HK-2 (cell line): ENCODE measurements around the gene SERINC4.
A peak's percentile ranks its signal among the peaks of the same experiment; 100 is the strongest.

Source experiments
- DNase-seq: peaks from one replicate; pipeline ENCODE4 v3.0.0-alpha.2; 2018; ENCODE audit not compliant: unreplicated experiment

SERINC4 gene

GRCh38 chr15:43796566-43796965, 3.5 kb downstream of the SERINC4 start:
- no peak for DNase-seq

GRCh38 chr15:43795997-43796396, 4.0 kb downstream of the SERINC4 start:
- no peak for DNase-seq

DNA sequence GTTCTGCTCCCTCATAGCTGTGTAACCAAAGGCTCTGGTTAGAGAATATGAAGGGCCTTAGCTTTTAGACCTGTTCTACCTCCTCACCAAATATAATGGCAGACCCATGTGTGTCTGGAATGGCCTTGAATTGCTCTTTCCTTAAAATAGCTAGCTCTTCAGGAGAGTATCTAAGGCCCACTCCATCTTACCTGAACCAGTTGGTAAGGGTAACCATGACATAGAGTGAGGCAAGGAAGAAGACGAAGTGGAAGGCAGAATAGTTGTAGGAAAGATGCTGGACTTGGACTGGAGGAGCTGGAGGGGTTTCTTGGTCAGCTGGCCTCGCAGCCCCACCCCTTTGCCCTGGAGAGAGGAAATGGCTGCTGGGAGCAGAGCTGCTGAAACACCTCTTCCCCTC, 4.8 kb downstream of the SERINC4 start:
- DNase-seq: no peak

DNA sequence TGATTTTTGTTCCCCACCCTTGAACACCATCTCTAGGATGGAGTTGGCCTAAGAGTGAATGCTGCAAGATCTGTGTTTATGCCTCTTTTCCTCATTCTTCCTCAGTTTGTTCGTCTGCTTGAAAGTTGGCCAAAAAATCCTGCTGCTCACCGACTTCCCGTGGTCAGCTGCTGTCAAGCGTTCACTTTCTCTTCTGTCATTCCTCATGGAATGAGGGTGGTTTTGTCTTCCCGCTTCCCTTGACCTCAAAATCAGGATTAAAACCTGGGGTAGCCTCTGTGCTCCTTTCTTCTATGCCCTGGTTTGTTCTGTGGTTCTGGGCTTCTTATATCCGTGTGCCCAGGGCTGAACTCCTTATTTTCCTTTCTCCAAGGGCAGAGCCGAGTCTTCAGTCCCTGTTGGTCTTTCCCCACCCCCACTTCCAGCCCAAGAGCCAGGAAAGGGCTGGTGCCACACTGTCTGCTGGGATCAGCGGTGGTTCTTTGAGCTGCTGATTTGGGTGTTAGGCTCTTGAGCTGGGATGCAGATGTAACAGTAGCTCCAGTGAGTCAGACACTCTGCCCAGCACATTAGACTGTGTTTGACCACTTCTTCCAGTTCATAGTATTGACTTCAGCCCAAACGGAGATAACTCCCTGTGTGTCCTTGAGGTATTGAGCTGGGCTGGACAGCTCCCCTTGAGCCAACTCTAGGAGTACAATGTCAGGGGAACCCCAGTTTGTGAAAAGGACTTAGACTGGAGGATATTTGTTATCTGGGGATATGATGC, 5.6 kb downstream of the SERINC4 start:
- DNase-seq: peak; percentile 38

DNA sequence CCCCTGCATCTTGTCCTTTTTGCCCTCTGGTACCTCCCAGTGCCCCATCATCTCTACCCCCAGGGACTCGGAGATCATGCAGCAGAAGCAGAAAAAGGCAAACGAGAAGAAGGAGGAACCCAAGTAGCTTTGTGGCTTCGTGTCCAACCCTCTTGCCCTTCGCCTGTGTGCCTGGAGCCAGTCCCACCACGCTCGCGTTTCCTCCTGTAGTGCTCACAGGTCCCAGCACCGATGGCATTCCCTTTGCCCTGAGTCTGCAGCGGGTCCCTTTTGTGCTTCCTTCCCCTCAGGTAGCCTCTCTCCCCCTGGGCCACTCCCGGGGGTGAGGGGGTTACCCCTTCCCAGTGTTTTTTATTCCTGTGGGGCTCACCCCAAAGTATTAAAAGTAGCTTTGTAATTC, 6.4 kb downstream of the SERINC4 start:
- no peak for DNase-seq

DNA sequence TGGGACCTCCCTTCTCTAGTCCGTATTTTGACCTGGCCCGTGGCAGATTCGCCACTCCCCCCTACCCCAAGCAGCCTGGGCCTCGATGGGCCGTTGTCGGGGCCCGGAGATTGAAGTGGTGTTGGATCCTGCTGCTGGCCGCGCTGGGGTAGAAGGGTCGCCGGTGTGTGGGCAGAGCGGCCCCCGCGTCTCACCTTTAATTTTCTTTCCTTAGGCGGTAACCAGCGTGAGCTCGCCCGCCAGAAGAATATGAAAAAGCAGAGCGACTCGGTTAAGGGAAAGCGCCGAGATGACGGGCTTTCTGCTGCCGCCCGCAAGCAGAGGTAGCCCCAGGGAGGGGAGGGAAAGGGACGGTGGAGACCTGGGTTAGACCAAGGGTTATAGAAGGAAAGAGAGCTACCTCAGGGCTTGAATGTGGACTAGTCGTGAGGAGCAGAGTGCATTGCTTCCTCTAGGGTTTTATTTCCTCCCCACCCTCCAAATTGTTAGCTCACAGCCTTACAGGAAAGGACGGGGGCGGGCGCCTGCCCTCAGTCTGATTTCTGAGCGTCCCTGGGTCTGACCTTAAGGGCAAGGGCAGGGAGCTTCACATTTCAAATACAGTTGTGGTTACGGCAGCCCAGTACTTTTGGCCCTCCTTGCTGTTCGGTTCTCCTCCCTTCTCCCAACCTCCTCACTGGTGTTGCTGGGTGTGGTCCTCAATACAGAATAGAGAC, 7.1 kb downstream of the SERINC4 start:
- no peak for DNase-seq

DNA sequence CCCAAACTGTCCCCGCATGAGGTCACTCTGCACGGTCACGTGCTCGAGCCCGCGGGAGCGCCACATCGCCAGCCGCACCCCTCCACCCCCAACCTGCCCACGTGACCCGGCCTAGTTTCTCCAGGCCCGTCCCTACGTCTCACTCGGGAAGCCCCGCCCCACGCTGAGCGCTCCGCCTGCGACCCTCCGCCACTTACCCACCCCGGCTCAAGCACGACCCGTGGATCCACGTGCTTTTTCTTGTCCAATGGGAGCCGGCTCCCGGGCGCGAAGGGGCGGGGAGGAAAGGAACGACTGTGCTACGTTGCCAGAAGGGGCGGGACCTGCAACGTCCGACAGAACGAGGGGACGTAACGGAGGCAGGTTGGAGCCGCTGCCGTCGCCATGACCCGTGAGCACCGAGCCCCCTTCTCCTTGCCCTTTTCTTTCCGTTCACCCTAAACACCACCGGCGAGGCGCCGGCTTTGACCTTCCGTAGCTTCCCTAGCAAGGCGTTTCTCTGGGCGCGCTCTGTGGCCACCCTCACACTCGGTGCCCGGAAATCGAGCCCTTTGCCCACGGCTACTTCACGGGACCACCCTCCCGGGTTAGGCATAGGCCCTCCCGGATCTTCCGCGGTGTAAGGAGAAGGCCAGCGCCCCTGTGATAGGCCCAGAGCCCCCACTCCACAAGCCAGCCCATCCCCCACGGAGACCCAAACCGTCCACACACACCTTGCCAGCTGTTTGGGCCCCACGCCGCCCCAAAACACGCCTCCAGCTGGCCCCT, 7.8 kb downstream of the SERINC4 start, which contains the start of gene SERF2:
SERF2 (plus strand) TSS at position 328 of the 768 bp plus-strand sequence; CDS start at position 385, 57 bp downstream.
- peak; percentile 98 for DNase-seq

DNA sequence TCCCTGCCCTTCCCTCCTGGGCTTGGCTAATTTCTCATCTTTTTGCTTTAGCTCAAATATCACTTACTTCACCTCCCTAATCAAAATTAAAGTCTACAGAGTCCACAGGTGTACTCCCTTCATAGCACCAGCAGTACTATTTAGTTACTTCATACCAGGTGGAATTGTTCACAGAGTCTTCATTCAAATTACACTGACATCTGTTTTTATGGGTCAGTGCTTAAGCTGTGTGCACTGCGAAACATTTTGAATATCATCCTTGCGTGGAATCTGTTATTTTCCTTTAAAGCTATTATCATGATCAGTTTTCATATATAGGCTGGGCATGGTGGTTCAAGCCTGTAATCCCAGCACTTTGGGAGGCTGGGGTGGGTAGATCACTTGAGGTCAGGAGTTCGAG, 10.6 kb downstream of the SERINC4 start:
- no peak for DNase-seq

GRCh38 chr15:43779016-43779415, 21.0 kb downstream of the SERINC4 start:
- DNase-seq: no peak

GRCh38 chr15:43777267-43777914, 22.6 kb downstream of the SERINC4 start:
- DNase-seq: peak; percentile 76

DNA sequence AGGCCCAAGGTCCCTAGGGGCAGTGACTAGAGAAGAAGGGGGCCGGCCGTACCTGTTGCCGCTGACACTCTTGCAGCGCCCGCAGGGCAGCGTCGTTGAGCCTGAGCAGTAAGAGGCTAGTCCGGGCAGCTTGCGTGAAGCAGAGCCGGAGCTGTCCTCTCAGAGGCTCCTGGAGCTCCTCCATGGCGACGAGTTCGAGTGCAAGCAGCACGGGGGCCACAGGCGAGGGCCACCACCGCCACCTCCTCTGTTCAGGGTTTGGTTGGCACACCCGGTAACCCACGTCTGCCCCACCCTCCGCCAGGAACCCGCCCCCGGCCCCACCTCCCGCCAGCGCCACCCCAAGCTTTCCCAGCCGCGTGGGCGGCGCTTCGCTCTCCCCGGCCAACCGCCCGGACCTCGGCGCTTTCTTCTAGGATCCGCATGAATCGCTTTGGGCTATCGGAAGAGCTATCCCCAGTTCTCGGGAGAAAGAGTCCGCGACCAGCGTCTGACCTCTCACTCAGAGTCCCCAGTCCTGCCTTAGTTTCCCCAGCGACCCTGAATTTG, 23.2 kb downstream of the SERINC4 start, which contains the start of gene ELL3:
ELL3 (minus strand) TSS at position 249 of the 549 bp plus-strand sequence; CDS start at position 184, 65 bp downstream.
- peak; percentile 80 for DNase-seq

DNA sequence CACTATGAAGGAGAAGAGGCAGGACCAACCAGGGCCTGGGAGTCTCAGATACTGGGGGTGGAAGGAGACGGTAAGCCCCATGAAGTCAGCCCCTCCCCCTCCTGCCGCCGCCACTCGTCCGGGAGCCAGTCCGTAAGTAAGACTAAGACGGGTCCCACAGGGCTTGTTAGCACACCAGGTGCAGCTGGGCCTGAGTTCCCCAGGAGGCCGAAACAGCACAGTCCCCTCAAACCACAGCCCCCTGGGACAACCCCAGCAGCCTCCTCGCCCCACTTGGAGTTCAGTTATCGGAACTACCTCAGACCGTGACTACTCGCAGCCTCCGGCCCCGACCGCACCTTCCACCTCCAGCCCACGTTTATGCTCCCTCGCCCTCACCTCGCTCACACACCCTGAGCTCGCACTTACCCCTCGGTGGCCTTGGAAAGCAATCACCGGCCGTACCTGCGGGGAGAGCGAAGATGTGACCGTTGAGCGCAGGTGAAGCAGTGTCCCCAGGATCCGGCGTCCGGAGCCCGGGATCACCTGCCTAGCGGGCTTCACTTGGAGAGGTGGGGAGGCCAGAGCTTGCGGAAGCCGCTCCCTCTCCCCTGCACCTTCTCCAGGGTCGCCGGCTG, 23.8 kb downstream of the SERINC4 start:
- DNase-seq: peak; percentile 38

DNA sequence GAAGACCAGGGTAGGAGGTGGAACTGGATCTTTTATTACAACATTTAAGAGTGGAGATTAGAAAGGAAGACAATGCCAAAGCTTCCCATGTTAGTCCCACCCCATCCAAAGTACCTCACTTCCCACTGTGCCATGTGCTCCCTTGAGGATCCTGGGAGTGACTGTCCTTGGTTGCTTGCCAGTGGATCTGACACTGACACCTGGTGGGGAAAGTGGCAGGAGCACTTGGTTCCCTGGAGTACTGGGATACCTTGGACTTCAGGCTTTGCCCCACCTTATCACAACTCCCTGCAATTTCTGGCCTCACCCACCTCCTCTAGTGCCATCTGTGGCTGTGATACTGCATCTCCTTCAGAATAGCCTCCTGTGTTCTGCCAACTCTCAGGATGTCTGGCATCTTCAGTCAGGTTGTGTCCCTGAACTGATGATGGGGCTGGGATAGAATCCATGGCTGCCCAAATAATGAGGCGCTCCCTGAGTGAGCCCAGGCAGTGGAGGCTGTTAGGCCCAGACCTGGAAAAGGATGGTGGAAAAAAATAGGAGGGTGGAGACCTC, 24.5 kb downstream of the SERINC4 start:
- peak; percentile 65 for DNase-seq

DNA sequence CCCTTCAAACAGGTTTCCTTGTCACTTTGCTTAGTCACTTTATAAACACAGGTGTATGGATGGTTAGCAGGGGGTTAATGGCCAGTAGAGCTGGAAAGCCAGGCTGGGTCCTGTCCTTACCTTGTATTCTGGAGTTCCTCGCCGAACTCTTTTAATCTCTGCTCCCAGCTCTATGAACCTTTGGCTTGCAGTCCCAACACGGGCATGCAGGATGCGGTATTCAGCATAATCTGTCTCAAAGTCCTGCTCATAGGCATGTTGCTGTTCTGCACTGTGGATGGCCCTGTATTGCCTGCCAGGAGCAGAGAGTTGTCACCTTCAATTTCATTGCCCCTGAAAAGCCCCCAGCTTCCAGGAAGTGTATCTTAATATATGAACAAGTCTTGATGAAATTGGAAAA, 26.0 kb downstream of the SERINC4 start:
- DNase-seq: no peak

DNA sequence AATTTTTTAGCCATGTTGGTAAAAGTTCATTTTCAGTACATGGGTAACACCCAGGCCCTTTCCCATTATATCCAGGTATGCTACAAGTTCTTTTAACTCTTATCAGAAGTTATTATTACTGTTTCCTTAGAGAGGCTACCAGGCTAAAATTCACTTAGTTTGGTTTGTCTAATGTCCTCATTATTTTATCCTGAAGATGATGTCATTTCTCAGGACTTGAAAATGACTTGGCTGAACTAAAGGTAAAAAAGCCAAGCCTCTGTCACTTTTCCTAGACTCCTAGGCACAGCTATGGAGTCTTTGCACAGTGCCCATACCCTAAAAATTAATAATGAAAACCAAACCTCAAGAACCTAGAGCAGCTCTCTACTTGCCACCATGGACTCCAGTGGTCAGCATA, 27.4 kb downstream of the SERINC4 start:
- DNase-seq: no peak

- DNase-seq: no peak
Measured at GRCh38 chr15:43771816-43772215, 28.2 kb downstream of the SERINC4 start.

- peak; percentile 26 for DNase-seq
Measured at GRCh38 chr15:43769584-43770228, 30.3 kb downstream of the SERINC4 start.

DNA sequence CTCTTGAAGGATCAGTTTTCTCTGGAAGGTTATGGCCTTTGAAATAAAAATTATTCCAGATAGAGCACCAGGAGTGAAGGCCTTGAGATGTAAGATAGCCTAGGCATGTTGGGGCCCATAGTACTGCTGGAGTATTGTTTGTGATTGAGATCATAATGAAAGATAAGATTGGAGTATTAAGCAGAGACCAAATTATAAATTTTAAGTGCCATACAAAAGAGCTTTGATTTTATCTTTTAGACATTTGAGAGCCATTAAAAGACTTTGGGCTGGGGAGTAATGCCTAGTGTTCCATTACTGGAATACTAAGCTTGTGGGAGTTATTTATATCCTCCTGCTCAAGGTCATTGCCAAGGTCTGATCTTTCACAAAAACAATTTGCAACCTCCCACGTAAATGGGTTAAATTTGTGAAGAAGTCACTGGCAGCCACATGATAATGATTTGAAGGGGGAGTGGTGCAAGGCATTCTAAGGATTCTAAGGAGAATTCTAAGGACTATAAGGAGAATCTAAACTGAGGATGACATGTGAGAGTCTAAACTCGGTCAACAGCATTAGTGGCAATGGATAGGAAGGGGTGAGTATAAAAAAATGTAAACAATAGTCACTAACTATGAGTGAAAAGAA, 36.1 kb downstream of the SERINC4 start:
- no peak for DNase-seq

DNA sequence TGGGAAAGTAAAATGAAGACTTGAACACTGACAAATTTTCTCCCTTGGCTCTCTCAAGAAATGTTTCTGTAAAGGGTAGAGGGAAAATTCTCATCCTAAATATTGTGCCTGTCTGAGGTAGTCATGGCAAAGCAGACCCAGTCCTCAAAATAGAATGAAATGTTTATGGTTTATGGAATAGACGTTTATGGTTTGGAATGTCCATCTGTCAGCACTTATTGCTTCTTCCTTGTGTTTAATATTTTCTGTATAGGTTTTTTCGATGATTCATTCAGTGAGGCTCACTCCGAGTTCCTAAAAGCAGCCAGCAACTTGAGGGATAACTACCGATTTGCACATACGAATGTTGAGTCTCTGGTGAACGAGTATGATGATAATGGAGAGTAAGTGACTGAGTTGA, 37.2 kb downstream of the SERINC4 start:
- DNase-seq: no peak

- no peak for DNase-seq
Measured at GRCh38 chr15:43751885-43752284, 48.1 kb downstream of the SERINC4 start.
